HEK293T (cell line): ENCODE data around the gene CLGN.

ENCODE experiments used
- CTCF ChIA-PET: fragments of 350-600 bp; formaldehyde crosslinking; extraction: SDS; loops from one replicate; lab custom pipeline; 2021; ENCODE audit warnings: antibody characterized with exemption, inconsistent platforms; lab: Yijun Ruan, JAX
- POLR2A ChIA-PET: fragments of 350-600 bp; formaldehyde crosslinking; extraction: SDS; loops from one replicate; lab custom pipeline; 2020; ENCODE audit warnings: antibody characterized with exemption, inconsistent platforms; lab: Yijun Ruan, JAX
- DNase-seq: peaks from one replicate; pipeline ENCODE4 v3.0.0; 2012; ENCODE audit warnings: mixed read lengths; ENCODE audit errors: extremely low spot score
- ARNT ChIP-seq: fragments of 450-650 bp; IDR thresholded peaks from 2 replicates; pipeline ENCODE4 v1.6.1; 2017; ENCODE audit warnings: mild to moderate bottlenecking
- BHLHE40 ChIP-seq: fragments of 450-650 bp; IDR thresholded peaks from 2 replicates; pipeline ENCODE4 v1.6.1; 2016; ENCODE audit warnings: mild to moderate bottlenecking, moderate library complexity, borderline replicate concordance
- CTBP1 ChIP-seq: fragments of 450-650 bp; IDR thresholded peaks from 2 replicates; pipeline ENCODE4 v1.6.1; 2016; ENCODE audit warnings: borderline replicate concordance
- ELF4 ChIP-seq: fragments of 450-650 bp; IDR thresholded peaks from 2 replicates; pipeline ENCODE4 v1.6.1; 2017; ENCODE audit warnings: antibody characterized with exemption
- FOXA1 ChIP-seq: fragments of 450-650 bp; IDR thresholded peaks from 2 replicates; pipeline ENCODE4 v1.6.1; 2016; ENCODE audit warnings: mild to moderate bottlenecking
- FOXK2 ChIP-seq: fragments of 450-650 bp; IDR thresholded peaks from 2 replicates; pipeline ENCODE4 v1.6.1; 2016; ENCODE audit warnings: mild to moderate bottlenecking
- FOXM1 ChIP-seq: fragments of 450-650 bp; IDR thresholded peaks from 2 replicates; pipeline ENCODE4 v1.6.1; 2017; ENCODE audit warnings: mild to moderate bottlenecking, borderline replicate concordance
- HDGF ChIP-seq: fragments of 450-650 bp; IDR thresholded peaks from 2 replicates; pipeline ENCODE4 v1.6.1; 2017; ENCODE audit warnings: antibody characterized with exemption, borderline replicate concordance
- L3MBTL2 ChIP-seq: fragments of 450-650 bp; conservative IDR thresholded peaks from 2 replicates; pipeline ENCODE4 v1.6.1; 2016; ENCODE audit warnings: mild to moderate bottlenecking
- LEF1 ChIP-seq: fragments of 450-650 bp; IDR thresholded peaks from 2 replicates; pipeline ENCODE4 v1.6.1; 2017; ENCODE audit warnings: mild to moderate bottlenecking, borderline replicate concordance
- NFRKB ChIP-seq: fragments of 450-650 bp; IDR thresholded peaks from 2 replicates; pipeline ENCODE4 v1.6.1; 2016; ENCODE audit warnings: mild to moderate bottlenecking, moderate library complexity
- SP1 ChIP-seq: fragments of 450-650 bp; IDR thresholded peaks from 2 replicates; pipeline ENCODE4 v1.6.1; 2017
- SUZ12 ChIP-seq: fragments of 450-650 bp; IDR thresholded peaks from 2 replicates; pipeline ENCODE4 v1.6.1; 2016; ENCODE audit warnings: mild to moderate bottlenecking
- TARDBP ChIP-seq: fragments of 450-650 bp; IDR thresholded peaks from 2 replicates; pipeline ENCODE4 v1.6.1; 2016
- ZNF384 ChIP-seq: fragments of 450-650 bp; IDR thresholded peaks from 2 replicates; pipeline ENCODE4 v1.6.1; 2016
- TF ChIP-seq, protein P1 (sequence below): fragments of 450-650 bp; IDR thresholded peaks from 2 replicates; pipeline ENCODE4 v1.6.1; 2016

The CLGN gene

DNA sequence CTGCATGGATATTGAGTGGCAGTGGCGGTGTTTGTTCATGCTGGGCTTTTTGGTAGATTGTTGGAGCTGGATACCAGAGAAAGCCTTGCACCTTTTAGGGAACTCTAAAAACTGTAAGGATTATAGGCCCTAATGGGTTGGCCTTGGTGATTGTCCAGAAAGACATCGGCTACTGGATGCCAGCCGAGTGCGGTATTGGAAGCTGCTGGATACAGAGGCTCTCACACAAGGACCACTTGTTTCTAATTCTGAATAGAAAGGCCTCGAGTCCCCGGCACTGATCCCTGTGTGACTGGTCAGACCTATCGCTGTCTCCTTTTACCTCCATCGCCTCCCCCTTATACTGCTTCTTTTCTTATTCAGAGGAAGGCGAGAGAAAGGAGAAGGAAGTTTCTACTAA lies 81.3 kb downstream of the CLGN start:
- ChIA-PET CTCF (no interaction called here), POLR2A (no interaction called here)
- TF ChIP-seq FOXA1 (no peak), FOXM1 (no peak), TARDBP (no peak), ARNT (no peak)
- DNase-seq: no peak

- DNase-seq: no peak
- no peak for TF ChIP-seq FOXA1
- no peak for TF ChIP-seq BHLHE40
- TF ChIP-seq, protein P1, sequence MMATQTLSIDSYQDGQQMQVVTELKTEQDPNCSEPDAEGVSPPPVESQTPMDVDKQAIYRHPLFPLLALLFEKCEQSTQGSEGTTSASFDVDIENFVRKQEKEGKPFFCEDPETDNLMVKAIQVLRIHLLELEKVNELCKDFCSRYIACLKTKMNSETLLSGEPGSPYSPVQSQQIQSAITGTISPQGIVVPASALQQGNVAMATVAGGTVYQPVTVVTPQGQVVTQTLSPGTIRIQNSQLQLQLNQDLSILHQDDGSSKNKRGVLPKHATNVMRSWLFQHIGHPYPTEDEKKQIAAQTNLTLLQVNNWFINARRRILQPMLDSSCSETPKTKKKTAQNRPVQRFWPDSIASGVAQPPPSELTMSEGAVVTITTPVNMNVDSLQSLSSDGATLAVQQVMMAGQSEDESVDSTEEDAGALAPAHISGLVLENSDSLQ: no peak
- no peak for TF ChIP-seq FOXM1
- TF ChIP-seq ZNF384: no peak
- TF ChIP-seq L3MBTL2: no peak
- TF ChIP-seq CTBP1: no peak
- TF ChIP-seq TARDBP: no peak
- TF ChIP-seq LEF1: no peak
- TF ChIP-seq NFRKB: no peak
- no peak for TF ChIP-seq FOXK2
- no peak for TF ChIP-seq SP1
- no peak for TF ChIP-seq HDGF
- no peak for TF ChIP-seq ELF4
- no peak for TF ChIP-seq SUZ12
- TF ChIP-seq ARNT: no peak
- CTCF ChIA-PET: interaction anchor here (1.3 to 2.8 kb wide), 3 partner anchors 14 to 265 kb away, joined by 4 to 10 read pairs (median 5); no protein-coding TSS in a partner anchor
- POLR2A ChIA-PET: interaction anchor here (1.1 to 1.3 kb wide), 2 partner anchors 9 to 193 kb away, joined by 3 read pairs; no protein-coding TSS in a partner anchor
These were observed 82.8 kb downstream of the CLGN start for GRCh38 chr4:140344621-140345020.

DNA sequence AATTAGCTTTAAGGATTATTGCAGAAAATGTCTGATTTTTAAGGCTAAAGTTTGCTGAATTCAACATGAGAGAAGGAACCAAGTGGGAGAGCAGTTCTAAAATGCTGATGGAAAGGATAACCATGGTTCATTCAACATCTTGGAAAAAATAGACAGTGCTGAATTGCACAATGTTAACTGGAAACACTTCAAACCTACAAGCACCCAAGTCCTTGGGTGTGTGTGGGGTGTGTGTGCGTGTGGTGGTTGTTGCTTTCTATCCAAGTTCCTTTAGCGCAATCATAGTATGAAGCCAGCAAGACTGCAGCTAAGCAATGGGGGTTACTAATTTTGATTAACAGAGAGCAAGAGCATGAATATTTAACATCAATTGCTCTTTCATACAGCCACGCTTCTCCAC lies 83.3 kb downstream of the CLGN start:
- ChIA-PET CTCF (interaction anchor here (1.3 to 2.8 kb wide), 2 partner anchors 15 to 265 kb away, joined by 4 to 10 read pairs; no protein-coding TSS in a partner anchor), POLR2A (interaction anchor here (1.1 kb wide), 1 partner anchor 192 kb away, joined by 3 read pairs; no protein-coding TSS in a partner anchor)
- DNase-seq: no peak
- TF ChIP-seq TARDBP (no peak), FOXK2 (no peak), FOXM1 (no peak), CTBP1 (no peak), NFRKB (no peak), ZNF384 (no peak), HDGF (no peak), ELF4 (no peak), SUZ12 (no peak), SP1 (no peak), BHLHE40 (no peak), LEF1 (no peak), L3MBTL2 (no peak)
- TF ChIP-seq, protein P1: no peak

DNA sequence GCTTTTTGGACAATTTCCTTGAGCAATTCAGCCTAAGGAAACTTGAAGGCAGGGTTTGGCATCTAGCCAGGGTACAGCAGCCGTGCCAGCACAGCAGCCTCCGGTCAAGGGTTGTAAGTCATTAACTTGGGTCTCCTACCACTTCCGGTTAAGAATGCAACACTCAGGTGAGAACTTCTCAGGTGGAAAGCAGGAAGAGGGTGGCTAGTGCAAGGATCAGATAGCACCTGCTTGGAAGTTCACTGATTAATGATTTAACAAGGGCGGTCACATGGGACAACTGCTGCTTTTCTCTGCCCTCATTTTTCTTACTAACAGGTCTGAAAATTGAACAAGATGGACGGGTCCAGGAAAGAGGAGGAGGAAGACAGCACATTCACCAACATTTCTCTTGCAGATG lies 84.1 kb downstream of the CLGN start:
- POLR2A ChIA-PET: no interaction called here

DNA sequence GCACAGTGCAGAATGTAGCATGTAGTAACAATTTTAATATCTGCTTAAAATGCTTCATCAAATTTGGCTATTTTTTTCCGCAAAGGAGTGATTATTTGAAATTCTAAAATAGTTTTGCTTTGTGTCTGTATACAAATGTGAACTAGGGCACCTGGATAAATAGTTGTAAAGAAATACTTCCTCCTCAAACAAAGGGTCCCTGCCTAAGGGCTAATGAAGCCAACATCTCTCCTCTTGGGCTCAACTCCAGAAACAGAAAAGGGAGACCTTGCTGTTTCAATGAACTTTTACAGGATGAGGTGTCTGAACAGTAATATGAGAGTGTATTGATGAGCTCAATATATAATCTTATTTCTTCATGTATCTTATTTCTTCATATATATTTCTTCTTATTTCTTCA lies 84.8 kb downstream of the CLGN start:
- DNase-seq: no peak
- POLR2A ChIA-PET: no interaction called here
- CTCF ChIA-PET: interaction anchor here (0.9 to 2.8 kb wide), 4 partner anchors 12 to 18 kb away, joined by 5 to 10 read pairs (median 7); no protein-coding TSS in a partner anchor
- TF ChIP-seq HDGF (no peak), L3MBTL2 (no peak), LEF1 (no peak), CTBP1 (no peak), ARNT (no peak), NFRKB (no peak), ELF4 (no peak), FOXM1 (no peak), BHLHE40 (no peak), SUZ12 (no peak), TARDBP (no peak), FOXA1 (no peak), SP1 (no peak), ZNF384 (no peak), FOXK2 (no peak)
- TF ChIP-seq, protein P1: no peak

More for the DNA sequence above, 84.1 kb downstream of the CLGN start:
- CTCF ChIA-PET: interaction anchor here (0.6 to 2.8 kb wide), 2 partner anchors 16 to 674 kb away, joined by 5 to 10 read pairs; no protein-coding TSS in a partner anchor
- TF ChIP-seq FOXA1 (no peak), BHLHE40 (no peak), LEF1 (no peak), L3MBTL2 (no peak)
- TF ChIP-seq, protein P1: no peak
- no peak for DNase-seq
